Karpas-422 (cell line): Measurements from ENCODE around the gene FNDC4. TPM values are rescaled to one million over a fixed set of nuclear protein-coding genes. Genes with fewer than 3 reads are reported as not detected.
A peak's percentile ranks its signal among the peaks of the same experiment; 100 is the strongest.

Experiments used
- DNase-seq: peaks from one replicate; pipeline ENCODE4 v3.0.0-alpha.2; 2015
- H2AFZ ChIP-seq: fragments of 200-600 bp; sonication (generic); 2 replicates; pipeline ENCODE4 v1.6.1; 2014; ENCODE audit warnings: antibody characterized with exemption, low read length, mixed read lengths
- H3K27ac ChIP-seq: fragments of 200-600 bp; sonication (generic); 2 replicates; pipeline ENCODE4 v1.5.1; 2014; ENCODE audit warnings: mild to moderate bottlenecking, low read length, moderate library complexity
- H3K27me3 ChIP-seq: fragments of 200-600 bp; sonication (generic); 2 replicates; pipeline ENCODE4 v1.6.1; 2014; ENCODE audit warnings: low read length, mixed read lengths
- H3K36me3 ChIP-seq: fragments of 200-600 bp; sonication (generic); 2 replicates; pipeline ENCODE4 v1.6.1; 2014; ENCODE audit warnings: low read length, mixed read lengths; ENCODE audit not compliant: insufficient read depth
- H3K4me1 ChIP-seq: fragments of 200-600 bp; sonication (generic); 2 replicates; pipeline ENCODE4 v1.6.1; 2014; ENCODE audit warnings: mild to moderate bottlenecking, low read length, mixed read lengths
- H3K4me2 ChIP-seq: fragments of 200-600 bp; sonication (generic); 2 replicates; pipeline ENCODE4 v1.6.1; 2014; ENCODE audit warnings: low read length, low read depth, mild to moderate bottlenecking; ENCODE audit not compliant: poor library complexity, severe bottlenecking
- H3K4me3 ChIP-seq: fragments of 200-600 bp; sonication (generic); 2 replicates; pipeline ENCODE4 v1.5.1; 2014; ENCODE audit warnings: mild to moderate bottlenecking, antibody characterized with exemption, low read length, mixed read lengths
- H3K79me2 ChIP-seq: fragments of 200-600 bp; sonication (generic); 2 replicates; pipeline ENCODE4 v1.6.1; 2014; ENCODE audit warnings: mild to moderate bottlenecking, low read length, mixed read lengths
- H3K9ac ChIP-seq: fragments of 200-600 bp; sonication (generic); 2 replicates; pipeline ENCODE4 v1.6.0; 2014; ENCODE audit warnings: low read length
- H3K9me2 ChIP-seq: fragments of 200-600 bp; sonication (generic), shearing (Covaris generic); replicated peaks from 2 replicates; pipeline ENCODE4 v1.6.0; 2014; ENCODE audit warnings: mild to moderate bottlenecking, low read length, moderate library complexity; ENCODE audit not compliant: insufficient read depth
- H3K9me3 ChIP-seq: fragments of 300-700, 200-600 bp; sonication (generic); 2 replicates; pipeline ENCODE4 v1.6.1; 2014; ENCODE audit warnings: low read length, mixed read lengths
- H4K20me1 ChIP-seq: fragments of 200-600 bp; sonication (generic); 2 replicates; pipeline ENCODE4 v1.6.1; 2014; ENCODE audit warnings: mild to moderate bottlenecking, antibody characterized with exemption, low read length, low read depth; ENCODE audit not compliant: insufficient read depth
- total RNA-seq: library from RNA; depleted of rRNA; stranded (reverse); fragments of >200 nt; shearing (Covaris generic); gene quantifications from 2 replicates; pipeline ENCODE4 v1.2.3, GENCODE V29; 2014; ENCODE audit warnings: low replicate concordance

The FNDC4 gene
- total RNA-seq, 1 experiment from 2014 or later = not detected

DNA sequence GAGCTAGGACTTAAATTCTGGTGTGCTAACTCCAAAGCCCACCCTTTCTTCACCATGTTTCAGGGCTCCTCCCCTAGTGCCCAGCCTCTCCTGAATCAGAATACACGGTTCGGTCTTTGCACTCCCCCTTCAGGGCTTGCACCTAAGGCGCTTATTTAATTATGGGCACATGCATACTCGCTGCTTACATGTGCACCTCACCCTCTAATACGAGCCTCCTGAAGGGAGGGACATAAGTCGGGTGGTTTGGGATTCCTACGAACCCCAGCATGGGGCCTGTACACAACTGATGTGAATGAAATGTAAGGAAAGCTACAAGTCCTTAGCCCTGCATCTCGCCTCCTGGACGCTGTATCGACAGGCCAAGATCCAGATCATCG lies 5.9 kb downstream of the FNDC4 start:
- H4K20me1 ChIP-seq = no peaks in the 10 kb centered on the region
- peak overlapping the region; percentile 73 for H3K9ac ChIP-seq
- DNase-seq = peak; percentile 56
- peak overlapping the region; percentile 92 for H3K4me3 ChIP-seq
- peak overlapping the region; percentile 99 for H3K4me2 ChIP-seq
- no peak overlapping the region for H3K27ac ChIP-seq
- peak overlapping the region; percentile 90 for H2AFZ ChIP-seq
- peaks cover 36% of the 10 kb centered on the region for H3K4me1 ChIP-seq
- H3K27me3 ChIP-seq = no peaks in the 10 kb centered on the region
- H3K9me2 ChIP-seq = no peaks in the 10 kb centered on the region
- H3K36me3 ChIP-seq = no peaks in the 10 kb centered on the region
- H3K9me3 ChIP-seq = no peaks in the 10 kb centered on the region
- H3K79me2 ChIP-seq = peaks cover 8% of the 10 kb centered on the region; the same call in 1 of the 2 replicates

DNA sequence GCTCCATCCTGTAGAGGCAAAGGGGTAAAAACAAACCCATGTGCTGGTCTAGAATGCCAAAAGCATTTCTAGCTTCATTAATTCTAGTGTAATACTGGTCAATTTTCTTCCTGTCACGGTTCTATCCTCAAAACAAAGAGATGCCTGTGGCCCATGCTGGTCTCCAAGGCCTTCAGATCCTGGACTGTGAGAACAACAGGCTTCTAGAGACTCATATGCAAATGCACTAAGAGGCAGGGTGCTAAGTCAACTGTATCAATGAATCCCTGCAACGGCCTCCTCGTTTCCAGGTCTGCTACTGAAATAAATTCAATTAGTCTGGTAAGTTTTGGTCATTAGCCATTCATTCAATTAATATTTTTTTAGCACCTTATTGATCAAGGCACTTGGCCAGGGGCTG lies 9.5 kb downstream of the FNDC4 start:
- H3K27me3 ChIP-seq = no peaks in the 10 kb centered on the region
- no peaks in the 10 kb centered on the region for H4K20me1 ChIP-seq
- no peaks in the 10 kb centered on the region for H3K9me2 ChIP-seq
- peak overlapping the region; percentile 47 for H3K4me3 ChIP-seq
- peak; percentile 64 for DNase-seq
- 0 out of 2 replicates have a peak, but pooled peaks cover 5% of the 10 kb centered on the region for H3K36me3 ChIP-seq
- peaks cover 8% of the 10 kb centered on the region; the same call in 1 of the 2 replicates for H3K79me2 ChIP-seq
- no peaks in the 10 kb centered on the region for H3K9me3 ChIP-seq
- H3K27ac ChIP-seq = peak overlapping the region; percentile 60
- H3K4me2 ChIP-seq = peak overlapping the region; percentile 64
- peak overlapping the region; percentile 33 for H2AFZ ChIP-seq
- peaks cover 36% of the 10 kb centered on the region for H3K4me1 ChIP-seq
- peak overlapping the region; percentile 39 for H3K9ac ChIP-seq

DNA sequence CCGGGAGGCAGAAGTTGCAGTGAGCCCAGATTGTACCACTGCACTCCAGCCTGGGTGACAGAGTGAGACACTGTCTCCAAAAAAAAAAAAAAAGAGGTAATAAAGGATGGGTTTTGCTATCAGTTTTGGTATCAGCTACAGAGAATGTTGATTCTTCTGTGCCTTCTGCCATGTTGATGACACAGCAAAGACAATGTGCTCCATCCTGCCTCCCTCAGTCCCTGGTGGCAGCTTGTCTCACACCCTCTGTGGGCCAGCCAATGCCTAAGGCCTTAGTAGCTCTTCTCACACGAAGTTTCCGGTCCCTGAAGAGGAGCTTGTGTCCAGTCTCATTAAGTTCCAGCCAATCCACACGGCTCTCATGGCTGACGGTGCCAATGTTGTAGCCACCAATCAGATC lies 23.0 kb downstream of the FNDC4 start:
- Histone ChIP-seq H3K9me2 (no peaks in the 10 kb centered on the region), H3K27me3 (no peaks in the 10 kb centered on the region), H3K4me2 (no peak overlapping the region), H3K9me3 (no peaks in the 10 kb centered on the region), H3K9ac (no peak overlapping the region), H3K36me3 (peaks cover 6% of the 10 kb centered on the region; the same call in 1 of the 2 replicates), H3K4me3 (no peak overlapping the region), H3K4me1 (peaks cover 10% of the 10 kb centered on the region), H4K20me1 (no peaks in the 10 kb centered on the region), H3K27ac (no peak overlapping the region), H3K79me2 (no peaks in the 10 kb centered on the region), H2AFZ (no peak overlapping the region)
- no peak for DNase-seq

DNA sequence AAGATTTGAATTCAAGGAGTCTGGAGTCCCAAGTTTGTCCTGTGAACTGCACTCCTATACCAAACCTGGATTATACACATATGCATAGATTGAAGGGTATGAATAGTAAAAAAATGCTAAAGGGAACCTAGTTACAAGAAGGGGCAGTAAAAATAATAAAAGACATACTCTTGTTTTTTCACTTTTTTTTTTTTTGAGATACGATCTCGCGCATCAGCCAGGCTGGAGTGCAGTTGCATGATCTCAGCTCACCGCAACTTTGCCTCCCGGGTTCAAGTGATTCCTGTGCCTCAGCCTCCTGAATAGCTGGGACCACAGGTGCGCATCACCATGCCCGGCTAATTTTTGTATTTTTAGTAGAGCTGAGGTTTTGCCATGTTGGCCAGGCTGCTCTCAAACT lies 30.6 kb downstream of the FNDC4 start:
- no peak overlapping the region for H3K4me3 ChIP-seq
- H2AFZ ChIP-seq = no peak overlapping the region
- no peak overlapping the region for H3K9ac ChIP-seq
- H4K20me1 ChIP-seq = no peaks in the 10 kb centered on the region
- no peaks in the 10 kb centered on the region for H3K79me2 ChIP-seq
- H3K27ac ChIP-seq = no peak overlapping the region
- no peaks in the 10 kb centered on the region for H3K36me3 ChIP-seq
- H3K9me3 ChIP-seq = no peaks in the 10 kb centered on the region
- no peak overlapping the region for H3K4me2 ChIP-seq
- no peaks in the 10 kb centered on the region for H3K27me3 ChIP-seq
- H3K9me2 ChIP-seq = no peaks in the 10 kb centered on the region
- DNase-seq = no peak
- no peaks in the 10 kb centered on the region for H3K4me1 ChIP-seq

DNA sequence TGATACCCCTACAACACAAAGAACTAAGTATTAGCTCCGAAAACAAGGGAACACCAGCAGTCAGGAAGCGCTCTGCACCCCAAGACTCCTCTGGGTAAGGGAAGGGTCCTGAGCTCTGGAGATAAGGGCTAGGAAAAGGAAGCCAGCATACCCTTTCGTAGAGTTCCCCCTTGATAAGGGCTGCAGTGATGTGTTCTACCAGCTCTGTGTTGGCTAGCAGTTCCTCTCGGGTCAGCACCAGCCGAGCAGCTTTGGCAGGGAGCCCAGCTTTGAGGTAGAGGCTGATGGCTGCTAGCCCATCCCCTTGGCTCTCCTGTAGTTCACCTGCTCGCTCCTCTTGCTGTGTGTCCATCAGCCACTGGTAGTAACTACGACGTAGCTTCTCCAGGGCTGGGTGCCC lies 33.9 kb downstream of the FNDC4 start:
- H3K27ac ChIP-seq = no peak overlapping the region
- H3K36me3 ChIP-seq = peaks cover 6% of the 10 kb centered on the region; the same call in 1 of the 2 replicates
- no peak overlapping the region for H2AFZ ChIP-seq
- H3K79me2 ChIP-seq = no peaks in the 10 kb centered on the region
- H3K4me1 ChIP-seq = no peaks in the 10 kb centered on the region
- H3K4me2 ChIP-seq = no peak overlapping the region
- no peak overlapping the region for H3K4me3 ChIP-seq
- DNase-seq = no peak
- no peaks in the 10 kb centered on the region for H4K20me1 ChIP-seq
- no peak overlapping the region for H3K9ac ChIP-seq
- no peaks in the 10 kb centered on the region for H3K27me3 ChIP-seq
- H3K9me2 ChIP-seq = no peaks in the 10 kb centered on the region
- H3K9me3 ChIP-seq = no peaks in the 10 kb centered on the region

DNA sequence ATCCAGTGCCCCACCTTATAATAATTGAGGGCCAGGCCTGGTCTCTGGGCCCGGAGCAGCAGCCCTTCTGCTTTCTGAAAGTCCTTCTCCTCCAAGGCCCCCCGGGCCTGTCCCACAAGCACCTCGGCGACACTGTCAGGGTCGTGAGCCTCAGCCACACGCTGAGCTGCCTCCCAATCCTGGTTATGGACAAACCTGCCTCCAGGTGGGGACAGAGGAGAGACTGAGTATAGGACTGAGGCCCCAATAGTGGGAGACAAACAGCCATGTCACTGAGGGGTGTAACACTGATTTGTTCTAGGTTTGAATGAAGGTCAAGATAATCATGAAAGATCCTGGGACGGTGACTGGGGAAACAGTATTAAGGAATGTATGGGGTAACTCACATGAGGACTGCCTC lies 41.0 kb downstream of the FNDC4 start:
- no peaks in the 10 kb centered on the region for H3K27me3 ChIP-seq
- DNase-seq = no peak
- no peaks in the 10 kb centered on the region for H4K20me1 ChIP-seq
- H3K4me2 ChIP-seq = no peak overlapping the region
- H3K79me2 ChIP-seq = no peaks in the 10 kb centered on the region
- H3K4me1 ChIP-seq = no peaks in the 10 kb centered on the region
- H3K36me3 ChIP-seq = peaks cover 5% of the 10 kb centered on the region; the same call in 1 of the 2 replicates
- H3K9me3 ChIP-seq = no peaks in the 10 kb centered on the region
- no peak overlapping the region for H3K9ac ChIP-seq
- H3K9me2 ChIP-seq = no peaks in the 10 kb centered on the region
- no peak overlapping the region for H3K27ac ChIP-seq
- H2AFZ ChIP-seq = no peak overlapping the region
- no peak overlapping the region for H3K4me3 ChIP-seq

DNA sequence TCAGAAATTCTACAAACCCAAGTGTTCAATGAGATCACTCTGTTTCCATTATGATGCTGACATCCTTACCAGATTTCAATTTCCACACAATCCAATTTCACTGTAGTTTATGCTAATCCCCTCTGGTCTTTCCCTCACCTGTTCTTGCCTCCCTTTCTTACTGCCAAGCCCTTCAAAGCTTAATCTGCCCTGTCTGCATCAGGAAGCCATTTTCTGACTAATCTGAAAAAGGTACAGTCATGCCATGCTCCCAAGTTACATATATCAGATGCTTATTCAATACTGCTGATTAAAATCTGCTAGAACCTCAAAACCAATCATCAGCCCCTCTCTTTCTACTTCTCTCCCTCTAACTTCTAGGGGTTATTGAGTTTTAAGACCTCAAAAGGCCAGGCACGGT lies 43.9 kb downstream of the FNDC4 start:
- Histone ChIP-seq H3K9me3 (no peaks in the 10 kb centered on the region), H3K4me3 (no peak overlapping the region), H3K4me2 (no peak overlapping the region), H3K9ac (no peak overlapping the region), H3K27ac (no peak overlapping the region), H3K9me2 (no peaks in the 10 kb centered on the region), H2AFZ (no peak overlapping the region), H3K27me3 (no peaks in the 10 kb centered on the region), H3K79me2 (no peaks in the 10 kb centered on the region), H3K36me3 (no peaks in the 10 kb centered on the region), H3K4me1 (no peaks in the 10 kb centered on the region), H4K20me1 (no peaks in the 10 kb centered on the region)
- no peak for DNase-seq

DNA sequence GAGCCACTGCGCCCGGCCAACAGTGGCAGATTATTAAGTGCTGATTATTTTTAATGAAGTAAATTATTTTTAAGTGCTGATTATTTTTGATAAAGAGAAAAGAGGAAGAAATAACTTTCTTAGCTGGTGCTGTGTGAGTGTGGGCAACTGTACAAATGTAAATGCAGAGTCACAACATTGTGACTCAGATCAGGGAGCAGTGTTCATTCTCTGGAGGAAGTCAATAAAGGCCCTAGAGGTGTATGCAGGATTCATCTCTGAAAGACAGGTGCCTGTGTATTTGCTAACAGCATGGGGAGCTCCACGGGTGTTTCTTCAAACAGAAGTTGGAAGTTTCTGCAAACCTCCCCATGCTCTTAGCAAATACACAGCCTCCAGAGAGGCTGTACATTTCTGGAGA lies 46.6 kb downstream of the FNDC4 start:
- Histone ChIP-seq H3K79me2 (no peaks in the 10 kb centered on the region), H3K27ac (no peak overlapping the region), H3K27me3 (no peaks in the 10 kb centered on the region), H3K9me3 (no peaks in the 10 kb centered on the region), H2AFZ (no peak overlapping the region), H3K9me2 (no peaks in the 10 kb centered on the region), H3K4me2 (no peak overlapping the region), H3K9ac (no peak overlapping the region), H3K4me3 (no peak overlapping the region), H4K20me1 (no peaks in the 10 kb centered on the region), H3K36me3 (no peaks in the 10 kb centered on the region), H3K4me1 (no peaks in the 10 kb centered on the region)
- DNase-seq = no peak

DNA sequence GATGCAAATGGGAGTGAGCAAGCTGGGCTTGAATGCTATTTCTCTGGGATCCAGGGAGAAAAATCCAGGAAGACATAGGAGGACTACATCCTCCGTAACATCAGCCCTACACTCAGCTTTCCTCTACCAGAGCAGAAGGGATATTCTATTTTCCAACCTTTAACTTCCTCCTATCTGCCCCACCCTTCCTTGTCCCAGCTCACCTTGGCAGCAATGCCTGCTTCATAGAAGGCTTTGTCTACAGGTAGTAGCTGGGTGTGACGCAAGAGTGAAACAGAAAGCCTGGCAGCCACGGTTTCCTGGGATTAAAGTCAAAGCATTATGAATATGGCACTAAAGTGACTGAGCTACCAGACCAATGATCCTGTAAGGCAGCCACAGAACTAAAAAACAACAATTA lies 48.9 kb downstream of the FNDC4 start:
- DNase-seq = no peak
- no peaks in the 10 kb centered on the region for H3K9me3 ChIP-seq
- no peaks in the 10 kb centered on the region for H4K20me1 ChIP-seq
- H3K4me2 ChIP-seq = no peak overlapping the region
- no peaks in the 10 kb centered on the region for H3K79me2 ChIP-seq
- no peaks in the 10 kb centered on the region for H3K27me3 ChIP-seq
- H3K4me1 ChIP-seq = no peaks in the 10 kb centered on the region
- no peak overlapping the region for H2AFZ ChIP-seq
- H3K36me3 ChIP-seq = peaks cover 3% of the 10 kb centered on the region; the same call in 1 of the 2 replicates
- H3K9ac ChIP-seq = no peak overlapping the region
- H3K4me3 ChIP-seq = no peak overlapping the region
- H3K9me2 ChIP-seq = no peaks in the 10 kb centered on the region
- H3K27ac ChIP-seq = no peak overlapping the region
